GM23248 (cell line): ENCODE results near the gene OPCML.

ENCODE experiments used
- EZH2 ChIP-seq: fragments of 200-600 bp; sonication (generic); IDR thresholded peaks from 2 replicates; pipeline ENCODE4 v1.6.1; 2018; ENCODE audit warnings: antibody characterized with exemption, mild to moderate bottlenecking; ENCODE audit not compliant: insufficient read depth, poor library complexity, severe bottlenecking
- EZH2phosphoT487 ChIP-seq: fragments of 200-600 bp; sonication (generic); IDR thresholded peaks from 2 replicates; pipeline ENCODE4 v1.6.1; 2018; ENCODE audit warnings: antibody characterized with exemption, moderate library complexity, mild to moderate bottlenecking, low read depth; ENCODE audit not compliant: insufficient read depth

DNA sequence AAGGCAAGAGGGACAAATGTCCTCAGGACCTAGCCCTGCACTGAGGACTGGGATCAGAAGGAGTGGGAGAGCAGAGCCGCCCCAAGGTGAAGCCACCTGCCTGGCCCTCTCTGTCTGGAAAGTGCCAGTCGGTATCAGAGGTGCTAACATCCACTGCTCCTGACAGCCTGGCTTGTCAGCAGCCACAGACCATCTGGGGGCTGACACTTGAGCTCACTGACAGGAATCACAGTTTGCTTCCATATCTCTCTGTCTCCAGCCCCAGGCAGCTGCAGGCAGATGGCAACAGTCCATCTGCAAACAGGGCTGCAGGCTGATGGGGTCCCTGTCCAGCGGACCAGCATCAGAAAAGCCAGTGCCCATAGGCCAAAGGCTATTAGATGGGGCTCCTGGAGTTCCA, 5.5 kb downstream of the OPCML start:
- TF ChIP-seq EZH2, result no peak
- no peak for TF ChIP-seq EZH2phosphoT487
